ENCODE results near the gene SNRPB. TPM values are rescaled to one million over a fixed set of nuclear protein-coding genes. Genes with fewer than 3 reads are reported as not detected.

Gene SNRPB
- total RNA-seq, 6 experiments from 2014 or later, result 25.4 to 105 (median 48.1) TPM

DNA sequence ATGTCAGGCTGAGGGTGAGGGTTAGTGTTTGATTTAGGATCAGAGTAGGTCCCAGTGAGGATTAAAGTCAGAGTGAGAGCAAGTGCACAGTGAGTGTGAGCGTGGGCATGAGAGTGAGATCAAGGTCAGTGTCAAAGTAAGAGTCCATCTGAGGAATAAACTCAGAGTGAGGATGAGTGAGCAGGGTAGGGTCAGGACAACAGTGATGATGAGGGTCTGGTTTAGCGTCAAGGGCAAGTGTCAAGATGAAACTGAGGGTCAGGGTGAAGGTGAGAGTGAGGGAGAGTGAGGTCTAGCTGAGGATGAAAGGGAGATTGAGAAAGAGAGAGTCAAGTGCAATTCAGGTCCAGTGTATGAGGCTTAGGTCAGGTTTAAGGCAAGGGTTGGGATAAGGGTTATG lies 45.8 kb upstream of the SNRPB start:
- TF ChIP-seq, protein P1, sequence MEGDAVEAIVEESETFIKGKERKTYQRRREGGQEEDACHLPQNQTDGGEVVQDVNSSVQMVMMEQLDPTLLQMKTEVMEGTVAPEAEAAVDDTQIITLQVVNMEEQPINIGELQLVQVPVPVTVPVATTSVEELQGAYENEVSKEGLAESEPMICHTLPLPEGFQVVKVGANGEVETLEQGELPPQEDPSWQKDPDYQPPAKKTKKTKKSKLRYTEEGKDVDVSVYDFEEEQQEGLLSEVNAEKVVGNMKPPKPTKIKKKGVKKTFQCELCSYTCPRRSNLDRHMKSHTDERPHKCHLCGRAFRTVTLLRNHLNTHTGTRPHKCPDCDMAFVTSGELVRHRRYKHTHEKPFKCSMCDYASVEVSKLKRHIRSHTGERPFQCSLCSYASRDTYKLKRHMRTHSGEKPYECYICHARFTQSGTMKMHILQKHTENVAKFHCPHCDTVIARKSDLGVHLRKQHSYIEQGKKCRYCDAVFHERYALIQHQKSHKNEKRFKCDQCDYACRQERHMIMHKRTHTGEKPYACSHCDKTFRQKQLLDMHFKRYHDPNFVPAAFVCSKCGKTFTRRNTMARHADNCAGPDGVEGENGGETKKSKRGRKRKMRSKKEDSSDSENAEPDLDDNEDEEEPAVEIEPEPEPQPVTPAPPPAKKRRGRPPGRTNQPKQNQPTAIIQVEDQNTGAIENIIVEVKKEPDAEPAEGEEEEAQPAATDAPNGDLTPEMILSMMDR (IDR thresholded peaks at IDR 0.05), result no peak
- TF ChIP-seq POLR2A (IDR thresholded peaks at IDR 0.05), result no peak
- no peak overlapping the region for H3K27ac ChIP-seq
- WGBS (ENCODE audit: insufficient coverage, low coverage, low lambda C conversion rate, missing lambda C conversion rate), result 65% methylated on average over 2 of the region's 2 CpGs
- no peaks in the 10 kb centered on the region for H3K4me1 ChIP-seq
- no peak overlapping the region for H3K4me3 ChIP-seq
- ATAC-seq, result no peak
- H3K36me3 ChIP-seq, result no peaks in the 10 kb centered on the region
- H3K9me3 ChIP-seq, result no peaks in the 10 kb centered on the region
- intact Hi-C loops (cut with DNase I), result no loop called here
- no peaks in the 10 kb centered on the region for H3K27me3 ChIP-seq
- no peak for DNase-seq

DNA sequence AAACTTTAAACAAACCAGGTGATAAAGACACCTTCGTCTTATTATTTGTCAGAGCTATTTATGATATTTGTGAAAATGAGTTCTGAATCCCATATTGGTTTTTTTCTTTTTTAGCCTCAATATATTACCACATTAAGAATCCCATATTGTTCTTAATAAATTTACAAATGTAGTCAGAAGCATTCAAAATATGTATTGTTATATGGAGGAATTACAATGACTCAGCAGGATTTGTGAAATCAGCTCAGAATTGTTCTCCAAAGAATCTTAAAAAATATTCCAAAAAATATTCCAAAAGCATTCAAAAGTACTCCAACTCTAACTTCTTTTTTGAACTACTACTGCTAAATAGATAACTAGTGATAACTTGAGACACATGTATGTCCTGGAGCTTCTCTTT lies 44.6 kb upstream of the SNRPB start:
- H3K27me3 ChIP-seq, result no peaks in the 10 kb centered on the region
- H3K36me3 ChIP-seq, result no peaks in the 10 kb centered on the region
- intact Hi-C loops (cut with DNase I), result no loop called here
- no peaks in the 10 kb centered on the region for H3K9me3 ChIP-seq
- ATAC-seq (no peak), DNase-seq (no peak)
- no peaks in the 10 kb centered on the region for H3K4me1 ChIP-seq
- TF ChIP-seq, protein P1 (IDR thresholded peaks at IDR 0.05), result no peak
- no peak for TF ChIP-seq POLR2A (IDR thresholded peaks at IDR 0.05)
- 79% methylated on average over 1 of the region's 1 CpG for WGBS (ENCODE audit: insufficient coverage, low coverage, low lambda C conversion rate, missing lambda C conversion rate)
- no peak overlapping the region for H3K27ac ChIP-seq
- no peak overlapping the region for H3K4me3 ChIP-seq

DNA sequence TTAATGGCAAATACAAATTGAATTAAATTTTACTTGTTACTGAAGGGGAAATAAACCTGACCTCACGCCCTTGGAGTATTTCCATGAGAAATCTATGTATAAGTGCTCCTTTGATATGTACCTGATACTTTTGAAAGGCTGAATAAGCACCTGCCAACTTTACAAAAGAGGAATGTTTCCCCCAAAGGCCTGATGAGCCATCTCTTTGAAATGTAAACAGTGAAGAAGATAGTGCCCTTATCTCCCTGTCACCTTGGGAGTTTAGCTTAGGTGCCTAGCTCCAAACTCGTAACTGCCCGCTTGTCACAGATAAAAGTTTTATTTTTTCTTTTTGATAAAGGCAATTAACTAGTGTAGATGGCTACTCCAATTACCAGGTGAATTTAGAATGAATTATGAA lies 39.2 kb upstream of the SNRPB start:
- no peak for TF ChIP-seq POLR2A (IDR thresholded peaks at IDR 0.05)
- TF ChIP-seq, protein P1 (IDR thresholded peaks at IDR 0.05), result no peak
- Histone ChIP-seq H3K27me3 (no peaks in the 10 kb centered on the region), H3K4me3 (peak overlapping the region in 1 of 3 donors; percentile 87), H3K27ac (no peak overlapping the region), H3K4me1 (peaks cover 0 to 5% (median 0%) of the 10 kb centered on the region in 4 donors), H3K9me3 (no peaks in the 10 kb centered on the region), H3K36me3 (no peaks in the 10 kb centered on the region)
- 86% methylated on average over 3 of the region's 3 CpGs for WGBS (ENCODE audit: insufficient coverage, low coverage, low lambda C conversion rate, missing lambda C conversion rate)
- intact Hi-C loops (cut with DNase I), result no loop called here
- ATAC-seq, result no peak
- DNase-seq, result no peak

DNA sequence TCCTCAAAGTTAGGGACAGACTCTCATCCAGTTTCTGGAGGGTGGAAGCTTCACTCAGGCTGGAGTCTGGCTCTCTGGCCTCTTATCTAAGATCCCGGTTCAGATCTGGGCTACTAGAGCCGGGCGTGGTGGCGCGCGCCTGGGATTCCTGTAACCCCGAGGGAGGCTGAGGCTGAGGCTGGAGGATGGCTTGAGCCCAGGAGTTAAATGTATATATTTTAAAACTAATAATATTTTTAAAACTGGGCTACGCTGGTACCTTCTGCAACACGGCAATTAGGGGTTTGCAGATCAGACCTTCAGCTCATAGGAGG lies 38.8 kb upstream of the SNRPB start:
- intact Hi-C loops (cut with DNase I), result no loop called here
- no peak for DNase-seq

More for the DNA sequence above, 38.8 kb upstream of the SNRPB start:
- no peak for ATAC-seq
- no peak for TF ChIP-seq POLR2A (IDR thresholded peaks at IDR 0.05)
- TF ChIP-seq, protein P1 (IDR thresholded peaks at IDR 0.05), result no peak
- no peaks in the 10 kb centered on the region for H3K9me3 ChIP-seq
- WGBS (ENCODE audit: insufficient coverage, low coverage, low lambda C conversion rate, missing lambda C conversion rate), result 66% methylated on average over 7 of the region's 9 CpGs
- no peaks in the 10 kb centered on the region for H3K36me3 ChIP-seq
- peaks cover 0 to 5% (median 0%) of the 10 kb centered on the region in 4 donors for H3K4me1 ChIP-seq
- peak overlapping the region; percentile 64 to 92 (median 89) for H3K27ac ChIP-seq
- peak overlapping the region; percentile 70 to 87 (median 72) for H3K4me3 ChIP-seq
- no peaks in the 10 kb centered on the region for H3K27me3 ChIP-seq

Measured in right lobe of liver (tissue), 6 donors.